Osteocyte (in vitro differentiated cells): ENCODE data around the gene WRNIP1. TPM values are rescaled to one million over a fixed set of nuclear protein-coding genes. Genes with fewer than 3 reads are reported as not detected.

ENCODE experiments used
- DNase-seq: peaks from one replicate; pipeline ENCODE4 v3.0.0; 2021; ENCODE audit warnings: mixed read lengths; ENCODE audit not compliant: unreplicated experiment; ENCODE audit errors: extremely low spot score
- H3K27ac Mint-ChIP-seq: one replicate; pipeline ENCODE4 v1.8.0; 2021; ENCODE audit warnings: mild to moderate bottlenecking, mixed read lengths; ENCODE audit not compliant: unreplicated experiment
- H3K27me3 Mint-ChIP-seq: one replicate; pipeline ENCODE4 v1.8.0; 2021; ENCODE audit warnings: mixed read lengths; ENCODE audit not compliant: unreplicated experiment
- H3K36me3 Mint-ChIP-seq: one replicate; pipeline ENCODE4 v1.8.0; 2021; ENCODE audit warnings: mixed read lengths; ENCODE audit not compliant: unreplicated experiment
- H3K4me1 Mint-ChIP-seq: one replicate; pipeline ENCODE4 v1.8.0; 2021; ENCODE audit warnings: mixed read lengths; ENCODE audit not compliant: unreplicated experiment
- H3K4me3 Mint-ChIP-seq: one replicate; pipeline ENCODE4 v1.8.0; 2021; ENCODE audit warnings: mild to moderate bottlenecking, moderate library complexity, mixed read lengths; ENCODE audit not compliant: unreplicated experiment
- H3K9me3 Mint-ChIP-seq: one replicate; pipeline ENCODE4 v1.8.0; 2021; ENCODE audit warnings: mixed read lengths; ENCODE audit not compliant: unreplicated experiment
- total RNA-seq: library from RNA; stranded (reverse); gene quantifications from 2 replicates; pipeline ENCODE4 v1.2.1, GENCODE V29; 2021
- TF ChIP-seq, protein P1 (sequence below): fragments of 200-600 bp; sonication (generic); IDR thresholded peaks from 2 replicates; pipeline ENCODE4 v1.5.0; 2021; ENCODE audit warnings: antibody characterized with exemption, mild to moderate bottlenecking, moderate library complexity

Gene WRNIP1
- total RNA-seq, 1 donor from 2014 or later, result 35.9 TPM

DNA sequence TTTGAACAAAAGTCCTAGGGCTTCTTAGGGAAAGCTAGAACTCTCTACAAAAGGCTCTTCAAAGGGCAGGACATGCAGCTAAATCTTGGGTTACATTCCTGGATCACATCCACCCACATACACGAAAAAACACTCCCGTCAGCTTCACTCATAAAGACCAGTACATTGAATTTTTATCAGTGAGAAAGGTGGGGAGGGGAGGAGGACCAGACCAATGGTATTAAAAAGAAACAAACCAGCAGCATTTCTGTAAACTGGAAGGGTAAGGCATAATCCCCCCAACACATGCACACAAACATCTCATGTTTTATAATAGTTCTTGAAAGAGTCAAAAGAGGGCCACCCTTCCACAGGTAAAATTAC is 46.1 kb upstream of the WRNIP1 start:
- peaks cover 2% of the 10 kb centered on the region for H3K36me3 Mint-ChIP-seq
- peaks cover 6% of the 10 kb centered on the region for H3K9me3 Mint-ChIP-seq
- no peak for DNase-seq
- TF ChIP-seq, protein P1, sequence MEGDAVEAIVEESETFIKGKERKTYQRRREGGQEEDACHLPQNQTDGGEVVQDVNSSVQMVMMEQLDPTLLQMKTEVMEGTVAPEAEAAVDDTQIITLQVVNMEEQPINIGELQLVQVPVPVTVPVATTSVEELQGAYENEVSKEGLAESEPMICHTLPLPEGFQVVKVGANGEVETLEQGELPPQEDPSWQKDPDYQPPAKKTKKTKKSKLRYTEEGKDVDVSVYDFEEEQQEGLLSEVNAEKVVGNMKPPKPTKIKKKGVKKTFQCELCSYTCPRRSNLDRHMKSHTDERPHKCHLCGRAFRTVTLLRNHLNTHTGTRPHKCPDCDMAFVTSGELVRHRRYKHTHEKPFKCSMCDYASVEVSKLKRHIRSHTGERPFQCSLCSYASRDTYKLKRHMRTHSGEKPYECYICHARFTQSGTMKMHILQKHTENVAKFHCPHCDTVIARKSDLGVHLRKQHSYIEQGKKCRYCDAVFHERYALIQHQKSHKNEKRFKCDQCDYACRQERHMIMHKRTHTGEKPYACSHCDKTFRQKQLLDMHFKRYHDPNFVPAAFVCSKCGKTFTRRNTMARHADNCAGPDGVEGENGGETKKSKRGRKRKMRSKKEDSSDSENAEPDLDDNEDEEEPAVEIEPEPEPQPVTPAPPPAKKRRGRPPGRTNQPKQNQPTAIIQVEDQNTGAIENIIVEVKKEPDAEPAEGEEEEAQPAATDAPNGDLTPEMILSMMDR, result no peak
- no peak overlapping the region for H3K27ac Mint-ChIP-seq
- no peaks in the 10 kb centered on the region for H3K27me3 Mint-ChIP-seq
- H3K4me3 Mint-ChIP-seq, result no peak overlapping the region
- H3K4me1 Mint-ChIP-seq, result peaks cover 6% of the 10 kb centered on the region

DNA sequence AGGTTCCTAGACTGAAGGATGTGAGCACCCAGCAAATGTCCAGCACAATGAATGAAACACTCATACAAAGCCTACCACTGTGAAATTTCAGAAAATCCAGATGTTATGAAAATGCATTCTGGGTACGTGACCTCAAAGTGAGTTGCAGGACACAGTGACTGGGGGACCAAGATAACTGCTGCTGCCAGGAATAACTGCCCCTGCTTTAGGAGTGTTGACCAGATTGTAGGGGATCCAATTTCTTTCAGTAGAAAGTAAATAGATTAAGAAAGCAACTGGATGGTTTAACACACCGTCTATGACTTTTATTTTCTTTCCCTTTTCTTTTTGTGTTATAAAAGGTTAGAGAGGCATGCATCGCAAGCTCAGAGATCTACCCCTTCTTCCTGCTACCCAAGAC is 44.0 kb upstream of the WRNIP1 start:
- TF ChIP-seq, protein P1, result no peak
- no peak for DNase-seq
- Mint-ChIP-seq H3K4me3 (no peak overlapping the region), H3K4me1 (peaks cover 9% of the 10 kb centered on the region), H3K27me3 (no peaks in the 10 kb centered on the region), H3K9me3 (peaks cover 6% of the 10 kb centered on the region), H3K36me3 (peaks cover 2% of the 10 kb centered on the region), H3K27ac (no peak overlapping the region)

DNA sequence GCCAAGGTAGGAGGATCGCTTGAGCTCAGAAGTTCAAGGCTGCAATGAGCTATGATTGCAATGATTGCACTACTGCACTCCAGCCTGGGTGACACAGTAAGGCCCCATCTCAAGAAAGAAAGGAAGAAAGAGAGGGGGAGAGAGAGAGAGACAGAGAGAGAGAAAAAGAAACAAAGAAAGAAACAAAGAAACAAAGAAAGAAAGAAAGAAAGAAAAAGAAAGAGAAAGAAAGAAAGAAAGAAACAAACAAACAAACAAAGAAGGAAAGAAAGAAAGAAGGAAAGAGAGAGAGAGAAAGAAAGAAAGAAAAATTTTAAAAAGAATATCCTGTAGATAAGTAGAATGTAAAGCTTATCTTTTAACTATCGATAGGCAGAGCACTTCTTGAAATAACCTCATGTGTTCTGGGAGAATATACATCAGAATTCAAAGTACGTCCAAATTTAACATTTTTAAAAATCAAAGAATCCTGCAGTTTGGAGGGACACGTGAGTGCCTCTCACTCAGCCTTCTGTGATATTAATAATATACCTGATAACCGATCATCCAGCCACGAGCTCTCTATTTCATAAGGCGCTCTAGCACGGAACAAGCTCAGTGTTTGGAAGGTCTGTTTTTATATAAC is 39.7 kb upstream of the WRNIP1 start:
- H3K4me1 Mint-ChIP-seq, result peaks cover 5% of the 10 kb centered on the region
- no peak for DNase-seq
- H3K27ac Mint-ChIP-seq, result peak overlapping the region; percentile 23
- H3K4me3 Mint-ChIP-seq, result no peak overlapping the region
- peaks cover 6% of the 10 kb centered on the region for H3K9me3 Mint-ChIP-seq
- TF ChIP-seq, protein P1, result no peak
- peaks cover 2% of the 10 kb centered on the region for H3K36me3 Mint-ChIP-seq
- H3K27me3 Mint-ChIP-seq, result no peaks in the 10 kb centered on the region

DNA sequence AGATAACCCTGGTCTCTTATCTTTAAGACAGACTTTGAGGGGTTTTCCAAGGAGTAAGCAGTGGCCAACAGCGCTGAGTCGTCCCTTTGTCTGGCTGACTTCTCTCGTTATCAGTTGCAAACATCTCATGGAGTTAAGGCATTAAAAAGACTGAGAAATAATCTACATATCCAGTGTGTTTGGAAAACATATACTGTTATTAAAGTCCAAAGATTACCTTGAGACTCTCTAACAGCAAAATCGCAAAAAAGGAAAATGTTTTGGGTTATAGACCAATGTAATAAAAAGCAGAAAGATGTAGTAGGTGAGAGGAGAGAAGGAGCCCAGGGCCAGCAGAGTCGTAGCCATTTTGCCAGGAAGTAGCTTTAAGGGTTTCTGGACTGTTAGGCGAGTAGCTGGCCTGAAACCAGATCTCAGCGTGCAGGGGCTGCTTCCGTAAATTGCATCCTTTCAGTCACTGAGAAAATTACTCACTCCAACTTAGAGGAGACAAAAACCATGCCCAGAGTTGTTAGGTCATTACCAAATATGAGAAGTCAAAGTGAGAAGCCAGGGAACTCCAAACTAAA is 39.1 kb upstream of the WRNIP1 start:
- H3K27ac Mint-ChIP-seq, result no peak overlapping the region
- TF ChIP-seq, protein P1, result no peak
- peaks cover 5% of the 10 kb centered on the region for H3K4me1 Mint-ChIP-seq
- H3K36me3 Mint-ChIP-seq, result no peaks in the 10 kb centered on the region
- DNase-seq, result no peak
- no peaks in the 10 kb centered on the region for H3K27me3 Mint-ChIP-seq
- no peak overlapping the region for H3K4me3 Mint-ChIP-seq
- peaks cover 6% of the 10 kb centered on the region for H3K9me3 Mint-ChIP-seq

DNA sequence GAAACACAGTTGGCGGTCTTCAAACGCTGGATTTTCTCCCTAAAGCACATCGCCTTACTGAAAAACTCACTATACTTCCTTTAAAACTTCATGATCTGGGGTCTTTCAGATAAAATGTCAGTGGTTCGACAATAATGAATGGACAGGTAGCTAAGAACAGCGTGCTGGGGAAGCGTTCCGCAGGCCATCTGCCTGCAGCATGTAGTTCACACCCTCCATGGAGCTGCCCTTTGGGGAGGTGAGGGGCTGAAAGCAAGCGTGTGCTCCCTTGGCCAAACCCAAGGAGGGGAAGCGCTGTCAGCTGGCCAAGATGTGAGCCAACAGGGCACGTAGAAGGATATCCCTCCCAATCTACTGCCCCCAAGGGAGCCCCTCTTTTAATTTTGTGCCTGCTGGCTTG is 35.3 kb upstream of the WRNIP1 start:
- TF ChIP-seq, protein P1, result no peak
- no peak overlapping the region for H3K27ac Mint-ChIP-seq

More for the DNA sequence above, 35.3 kb upstream of the WRNIP1 start:
- Mint-ChIP-seq H3K9me3 (no peaks in the 10 kb centered on the region), H3K36me3 (no peaks in the 10 kb centered on the region), H3K4me1 (peaks cover 13% of the 10 kb centered on the region), H3K4me3 (no peak overlapping the region), H3K27me3 (no peaks in the 10 kb centered on the region)
- DNase-seq, result no peak
